Neural progenitor cell (in vitro differentiated cells): Measurements from ENCODE around the gene HUNK. TPM values are rescaled to one million over a fixed set of nuclear protein-coding genes. Genes with fewer than 3 reads are reported as not detected.

Experiments used
- DNase-seq: peaks from one replicate; pipeline ENCODE4 v3.0.0-alpha.2; 2016; ENCODE audit warnings: low spot score
- H2AFZ ChIP-seq: fragments of 200-600 bp; sonication (generic); replicated peaks from 2 replicates; pipeline ENCODE4 v1.6.1; 2016; ENCODE audit warnings: antibody characterized with exemption
- H3F3A ChIP-seq: fragments of 200-600 bp; sonication (generic); 2 replicates; pipeline ENCODE4 v1.6.1; 2016; ENCODE audit warnings: antibody characterized with exemption, low read depth
- H3K27ac ChIP-seq: fragments of 200-600 bp; sonication (generic); 2 replicates; pipeline ENCODE4 v1.5.1; 2016; ENCODE audit warnings: mild to moderate bottlenecking
- H3K27me3 ChIP-seq: fragments of 200-600 bp; sonication (generic); 2 replicates; pipeline ENCODE4 v1.6.1; 2016; ENCODE audit warnings: mild to moderate bottlenecking, moderate library complexity
- H3K36me3 ChIP-seq: fragments of 200-600 bp; sonication (generic); 2 replicates; pipeline ENCODE4 v1.5.1; 2016
- H3K4me1 ChIP-seq: fragments of 200-600 bp; sonication (generic); 2 replicates; pipeline ENCODE4 v1.6.1; 2016; ENCODE audit warnings: mixed run types
- H3K4me2 ChIP-seq: fragments of 200-600 bp; sonication (generic); 2 replicates; pipeline ENCODE4 v1.6.1; 2016
- H3K4me3 ChIP-seq: fragments of 200-600 bp; sonication (generic); 2 replicates; pipeline ENCODE4 v1.5.1; 2016
- H3K79me2 ChIP-seq: fragments of 200-600 bp; sonication (generic); 2 replicates; pipeline ENCODE4 v1.6.1; 2016; ENCODE audit warnings: low read depth
- H3K9ac ChIP-seq: fragments of 200-600 bp; sonication (generic); 2 replicates; pipeline ENCODE4 v1.6.1; 2016
- H3K9me3 ChIP-seq: fragments of 200-600 bp; sonication (generic); 2 replicates; pipeline ENCODE4 v1.5.1; 2016; ENCODE audit warnings: low read depth
- H4K20me1 ChIP-seq: fragments of 200-600 bp; sonication (generic); 2 replicates; pipeline ENCODE4 v1.6.1; 2016; ENCODE audit warnings: low read depth
- H3K27ac Mint-ChIP-seq: 3 replicates; pipeline ENCODE4 v1.8.0; 2021; ENCODE audit warnings: mixed read lengths
- H3K27me3 Mint-ChIP-seq: 2 replicates; pipeline ENCODE4 v1.8.0; 2022; ENCODE audit warnings: low read depth, mild to moderate bottlenecking, inconsistent platforms, moderate library complexity, mixed read lengths; ENCODE audit not compliant: insufficient read depth
- H3K36me3 Mint-ChIP-seq: 3 replicates; pipeline ENCODE4 v1.8.0; 2021; ENCODE audit warnings: mixed read lengths
- H3K4me1 Mint-ChIP-seq: 3 replicates; pipeline ENCODE4 v1.8.0; 2021; ENCODE audit warnings: mixed read lengths
- H3K4me3 Mint-ChIP-seq: 3 replicates; pipeline ENCODE4 v1.8.0; 2021; ENCODE audit warnings: mild to moderate bottlenecking, moderate library complexity, mixed read lengths
- H3K9me3 Mint-ChIP-seq: 3 replicates; pipeline ENCODE4 v1.8.0; 2020; ENCODE audit warnings: mixed read lengths
- CTCF ChIP-seq: fragments of 200-600 bp; sonication (generic); IDR thresholded peaks from 2 replicates; pipeline ENCODE4 v1.5.1; 2017; ENCODE audit warnings: antibody characterized with exemption, mild to moderate bottlenecking
- EZH2 ChIP-seq: fragments of 200-600 bp; sonication (generic); IDR thresholded peaks from 2 replicates; pipeline ENCODE4 v1.6.1; 2017; ENCODE audit warnings: antibody characterized with exemption, mild to moderate bottlenecking, moderate library complexity
- EZH2phosphoT487 ChIP-seq: fragments of 200-600 bp; sonication (generic); IDR thresholded peaks from 2 replicates; pipeline ENCODE4 v1.6.1; 2017; ENCODE audit warnings: antibody characterized with exemption
- total RNA-seq: library from RNA; depleted of rRNA; stranded (reverse); fragments of >200 nt; gene quantifications from 2 replicates; pipeline ENCODE4 v1.2.3, GENCODE V29; 2015; ENCODE audit warnings: low replicate concordance

Gene HUNK
- total RNA-seq, 1 donor from 2014 or later: 4.7 TPM

GRCh38 chr21:31837041-31837440 is 35.8 kb upstream of the HUNK start:
- Histone ChIP-seq H3K27me3 (no peaks in the 10 kb centered on the region), H2AFZ (no peak overlapping the region), H3K79me2 (no peaks in the 10 kb centered on the region), H3K9ac (no peak overlapping the region), H3K27ac (no peak overlapping the region), H3K9me3 (no peaks in the 10 kb centered on the region), H3F3A (no peaks in the 10 kb centered on the region), H3K4me1 (no peaks in the 10 kb centered on the region), H3K4me2 (no peak overlapping the region), H3K36me3 (no peaks in the 10 kb centered on the region), H4K20me1 (no peaks in the 10 kb centered on the region), H3K4me3 (no peak overlapping the region)
- Mint-ChIP-seq H3K4me3 (no peak overlapping the region), H3K27ac (no peak overlapping the region), H3K36me3 (no peaks in the 10 kb centered on the region), H3K27me3 (no peaks in the 10 kb centered on the region), H3K9me3 (no peaks in the 10 kb centered on the region), H3K4me1 (peaks cover 8% of the 10 kb centered on the region)
- TF ChIP-seq EZH2 (no peak), CTCF (no peak), EZH2phosphoT487 (no peak)
- no peak for DNase-seq

DNA sequence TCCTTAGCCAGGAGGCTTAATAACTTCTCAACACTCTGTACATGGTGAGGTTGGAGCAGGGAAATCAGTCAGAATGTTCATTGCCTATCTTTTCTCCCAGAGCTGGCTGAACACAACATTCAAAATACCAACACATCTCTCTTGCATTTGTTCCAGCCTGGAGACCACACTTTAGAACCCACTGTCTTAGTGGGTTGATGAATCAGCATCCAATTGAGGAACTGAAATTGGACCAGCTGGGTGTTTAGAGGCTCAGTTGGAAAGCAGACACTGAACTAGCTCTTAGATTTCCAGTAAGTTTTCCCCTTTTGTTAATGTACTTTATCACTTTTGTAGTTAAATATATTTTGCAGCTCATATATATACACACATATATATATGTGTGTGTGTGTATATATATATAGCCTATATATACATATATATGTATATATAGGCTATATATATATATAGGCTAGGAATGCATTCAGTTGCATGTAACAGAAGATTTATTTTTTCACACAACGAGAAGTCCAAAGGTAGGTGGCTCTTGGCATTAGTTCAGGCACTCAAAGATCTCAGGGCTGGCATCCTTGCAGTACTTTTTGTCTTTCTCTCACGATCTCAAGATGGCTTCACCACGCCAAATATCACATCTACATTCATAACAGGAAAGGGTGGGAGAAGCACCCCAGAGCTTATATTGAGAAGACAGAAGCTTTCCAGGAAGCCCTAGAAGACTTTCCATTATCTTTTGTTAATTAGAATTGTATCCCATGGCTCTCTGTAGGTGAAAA is 35.0 kb upstream of the HUNK start:
- H3K27ac Mint-ChIP-seq: no peak overlapping the region

GRCh38 chr21:31838586-31839355 is 34.0 kb upstream of the HUNK start:
- Histone ChIP-seq H3K27me3 (no peaks in the 10 kb centered on the region), H3K9me3 (no peaks in the 10 kb centered on the region), H3K79me2 (no peaks in the 10 kb centered on the region), H3K36me3 (no peaks in the 10 kb centered on the region), H4K20me1 (no peaks in the 10 kb centered on the region), H3K4me2 (no peak overlapping the region), H3F3A (no peaks in the 10 kb centered on the region), H3K4me3 (no peak overlapping the region), H3K27ac (no peak overlapping the region), H3K4me1 (no peaks in the 10 kb centered on the region), H2AFZ (no peak overlapping the region), H3K9ac (no peak overlapping the region)
- no peak for DNase-seq
- no peak for TF ChIP-seq EZH2phosphoT487
- no peak for TF ChIP-seq EZH2
- no peaks in the 10 kb centered on the region for H3K27me3 Mint-ChIP-seq
- peaks cover 8% of the 10 kb centered on the region for H3K4me1 Mint-ChIP-seq
- no peak overlapping the region for H3K4me3 Mint-ChIP-seq
- H3K27ac Mint-ChIP-seq: no peak overlapping the region
- H3K9me3 Mint-ChIP-seq: no peaks in the 10 kb centered on the region
- no peaks in the 10 kb centered on the region for H3K36me3 Mint-ChIP-seq

More for the DNA sequence above, 35.0 kb upstream of the HUNK start:
- Histone ChIP-seq H3K79me2 (no peaks in the 10 kb centered on the region), H3K36me3 (no peaks in the 10 kb centered on the region), H3K4me2 (no peak overlapping the region), H3K27ac (no peak overlapping the region), H3K4me1 (no peaks in the 10 kb centered on the region), H3K4me3 (no peak overlapping the region), H3F3A (no peaks in the 10 kb centered on the region), H4K20me1 (no peaks in the 10 kb centered on the region), H2AFZ (no peak overlapping the region), H3K9me3 (no peaks in the 10 kb centered on the region), H3K9ac (no peak overlapping the region), H3K27me3 (no peaks in the 10 kb centered on the region)
- TF ChIP-seq EZH2 (no peak), EZH2phosphoT487 (no peak), CTCF (no peak)
- peaks cover 8% of the 10 kb centered on the region for H3K4me1 Mint-ChIP-seq
- H3K9me3 Mint-ChIP-seq: no peaks in the 10 kb centered on the region
- DNase-seq: no peak
- no peaks in the 10 kb centered on the region for H3K36me3 Mint-ChIP-seq
- H3K27me3 Mint-ChIP-seq: no peaks in the 10 kb centered on the region
- no peak overlapping the region for H3K4me3 Mint-ChIP-seq

GRCh38 chr21:31844206-31844605 is 28.6 kb upstream of the HUNK start:
- Histone ChIP-seq H3K79me2 (no peaks in the 10 kb centered on the region), H3F3A (no peaks in the 10 kb centered on the region), H2AFZ (no peak overlapping the region), H3K36me3 (no peaks in the 10 kb centered on the region), H3K4me3 (no peak overlapping the region), H3K4me2 (no peak overlapping the region), H3K9ac (no peak overlapping the region), H3K9me3 (no peaks in the 10 kb centered on the region), H4K20me1 (no peaks in the 10 kb centered on the region), H3K27ac (no peak overlapping the region), H3K27me3 (no peaks in the 10 kb centered on the region), H3K4me1 (no peaks in the 10 kb centered on the region)
- TF ChIP-seq EZH2phosphoT487 (no peak), CTCF (no peak), EZH2 (no peak)
- no peak overlapping the region for H3K27ac Mint-ChIP-seq
- H3K4me1 Mint-ChIP-seq: peaks cover 8% of the 10 kb centered on the region
- H3K27me3 Mint-ChIP-seq: peaks cover 2% of the 10 kb centered on the region
- DNase-seq: no peak
- H3K9me3 Mint-ChIP-seq: no peaks in the 10 kb centered on the region
- no peaks in the 10 kb centered on the region for H3K36me3 Mint-ChIP-seq
- H3K4me3 Mint-ChIP-seq: no peak overlapping the region
